HCT116 (cell line): ENCODE data around the gene SLC6A13. TPM values are rescaled to one million over a fixed set of nuclear protein-coding genes. Genes with fewer than 3 reads are reported as not detected.

Source experiments
- ATAC-seq: fragments of 200-7000 bp; cut with Tn5 transposase; 2 replicates; pipeline ENCODE4 v1.9.1; 2020; ENCODE audit warnings: mild to moderate bottlenecking, moderate library complexity
- BruUV-seq: library from RNA; stranded (reverse); fragments of 400-500 nt; replicated peaks from 2 replicates; lab custom pipeline; 2021; lab: Mats Ljungman, UMichigan
- CTCF ChIA-PET: fragments of 300-600 bp; sonication (Branson Sonifier 250); formaldehyde crosslinking; loops from one replicate; lab custom pipeline; 2021; ENCODE audit warnings: antibody characterized with exemption; lab: Charles Lee
- POLR2A ChIA-PET: fragments of 300-600, 350-600 bp; sonication (Branson Sonifier 250); formaldehyde crosslinking; loops from one replicate; lab custom pipeline; 2021; ENCODE audit warnings: antibody characterized with exemption; lab: Charles Lee
- RAD21 ChIA-PET, 2 experiments: fragments of 300-600 bp; sonication (Branson Sonifier 250); formaldehyde crosslinking; loops; one replicate each; lab custom pipeline; 2023; ENCODE audit warnings: low total read pairs in 2 of 2; ENCODE audit not compliant: uncharacterized antibody in 2 of 2, unreplicated experiment in 2 of 2, low non-redundant PET in 1 of 2; lab: Charles Lee
- DNase-seq: peaks from one replicate; pipeline ENCODE4 v3.0.0-alpha.2; 2010; ENCODE audit warnings: low read depth, low spot score
- H2AFZ ChIP-seq: fragments of 200-600 bp; shearing (Covaris generic), sonication (generic); 2 replicates; pipeline ENCODE4 v1.6.1; 2017; ENCODE audit warnings: low read depth, mixed run types, mixed read lengths, antibody characterized with exemption, low read length; ENCODE audit not compliant: poor library complexity, severe bottlenecking
- H3K27ac ChIP-seq: 2 replicates; pipeline ENCODE4 v1.5.1; 2012; ENCODE audit warnings: low read depth, low read length
- H3K27me3 ChIP-seq: fragments of 200-600 bp; sonication (generic); 2 replicates; pipeline ENCODE4 v1.6.1; 2016; ENCODE audit warnings: mixed run types, low read length, mixed read lengths; ENCODE audit not compliant: insufficient read depth
- H3K36me3 ChIP-seq, 2 experiments: fragments of 200-500 bp in 1 of 2; fragments of 200-600 bp in 1 of 2; sonication (Bioruptor generic) in 1 of 2; sonication (generic) in 1 of 2; 2 replicates each; pipeline versions ENCODE4 v1.5.1 to v1.6.1; 2014 to 2016; ENCODE audit warnings: low read length in 2 of 2, inconsistent platforms in 1 of 2, mixed read lengths in 1 of 2, mixed run types in 1 of 2; ENCODE audit not compliant: insufficient read depth in 2 of 2, control insufficient read depth in 1 of 2
- H3K4me1 ChIP-seq, 2 experiments: fragments of 200-600 bp in 1 of 2; sonication (generic) in 1 of 2; 2 replicates each; pipeline versions ENCODE4 v1.5.1 to v1.6.1; 2012 to 2017; ENCODE audit warnings: low read length in 2 of 2, inconsistent platforms in 1 of 2, mild to moderate bottlenecking in 1 of 2, mixed read lengths in 1 of 2, mixed run types in 1 of 2, moderate library complexity in 1 of 2; ENCODE audit not compliant: insufficient read depth in 2 of 2, control insufficient read depth in 1 of 2
- H3K4me2 ChIP-seq: fragments of 200-600 bp; sonication (generic); 2 replicates; pipeline ENCODE4 v1.6.1; 2017; ENCODE audit warnings: mixed run types, low read length, mixed read lengths
- H3K4me3 ChIP-seq, 2 experiments: fragments of 200-600 bp in 1 of 2; sonication (generic) in 1 of 2; replicated peaks in 1 of 2; 2 replicates each; pipeline ENCODE4 v1.5.1; 2011 to 2016; ENCODE audit warnings: low read length in 2 of 2, control low read depth in 1 of 2, low read depth in 1 of 2, mild to moderate bottlenecking in 1 of 2, mixed read lengths in 1 of 2, mixed run types in 1 of 2
- H3K79me2 ChIP-seq: fragments of 200-600 bp; sonication (generic); 2 replicates; pipeline ENCODE4 v1.6.1; 2017; ENCODE audit warnings: mild to moderate bottlenecking, mixed run types, low read length, moderate library complexity, mixed read lengths; ENCODE audit not compliant: insufficient read depth
- H3K9ac ChIP-seq: fragments of 200-600 bp; sonication (generic); 2 replicates; pipeline ENCODE4 v1.6.1; 2016; ENCODE audit warnings: low read length, mixed read lengths
- H3K9me2 ChIP-seq: fragments of 200-600 bp; sonication (generic), shearing (Covaris generic); 2 replicates; pipeline ENCODE4 v1.6.1; 2017; ENCODE audit warnings: mixed run types, mild to moderate bottlenecking, moderate library complexity; ENCODE audit not compliant: insufficient read depth
- H3K9me3 ChIP-seq, 2 experiments: fragments of 200-500 bp in 1 of 2; fragments of 200-600 bp in 1 of 2; sonication (Bioruptor generic) in 1 of 2; sonication (generic) in 1 of 2; 2 replicates each; pipeline ENCODE4 v1.6.1; 2014 to 2017; ENCODE audit warnings: low read length in 2 of 2, mixed read lengths in 2 of 2, inconsistent platforms in 1 of 2, low read depth in 1 of 2, mild to moderate bottlenecking in 1 of 2, mixed run types in 1 of 2, moderate library complexity in 1 of 2; ENCODE audit not compliant: control insufficient read depth in 1 of 2, insufficient read depth in 1 of 2
- H4K20me1 ChIP-seq: fragments of 200-600 bp; sonication (generic), shearing (Covaris generic); 2 replicates; pipeline ENCODE4 v1.6.1; 2017; ENCODE audit warnings: mixed run types, mild to moderate bottlenecking, moderate library complexity; ENCODE audit not compliant: insufficient read depth
- CBX3 ChIP-seq: IDR thresholded peaks from 2 replicates; pipeline ENCODE4 v1.6.1; 2012; ENCODE audit warnings: low read depth
- CEBPB ChIP-seq: IDR thresholded peaks from 2 replicates; pipeline ENCODE4 v1.6.1; 2012; ENCODE audit warnings: low read depth
- EGR1 ChIP-seq: IDR thresholded peaks from 2 replicates; pipeline ENCODE4 v1.6.1; 2012; ENCODE audit warnings: low read depth
- EZH2 ChIP-seq: fragments of 200-600 bp; sonication (generic); IDR thresholded peaks from 2 replicates; pipeline ENCODE4 v1.6.1; 2017; ENCODE audit warnings: antibody characterized with exemption, mixed run types
- FOSL1 ChIP-seq: IDR thresholded peaks from 2 replicates; pipeline ENCODE4 v1.6.1; 2012; ENCODE audit warnings: low read depth
- JUND ChIP-seq: IDR thresholded peaks from 2 replicates; pipeline ENCODE4 v1.6.1; 2012
- POLR2A ChIP-seq: IDR thresholded peaks from 2 replicates; pipeline ENCODE4 v1.7.0; 2011; ENCODE audit warnings: borderline replicate concordance; ENCODE audit not compliant: insufficient read depth, insufficient read length; ENCODE audit errors: extremely low read depth
- RAD21 ChIP-seq: IDR thresholded peaks from 2 replicates; pipeline ENCODE4 v1.6.1; 2012; ENCODE audit warnings: low read depth, mild to moderate bottlenecking
- SIN3A ChIP-seq: IDR thresholded peaks from 2 replicates; pipeline ENCODE4 v1.6.1; 2012; ENCODE audit warnings: low read depth
- SP1 ChIP-seq: IDR thresholded peaks from 2 replicates; pipeline ENCODE4 v1.6.1; 2012; ENCODE audit warnings: low read depth
- SRF ChIP-seq: IDR thresholded peaks from 2 replicates; pipeline ENCODE4 v1.6.1; 2012; ENCODE audit warnings: low read depth
- TCF7L2 ChIP-seq: IDR thresholded peaks from 2 replicates; pipeline ENCODE4 v1.7.0; 2011; ENCODE audit warnings: borderline replicate concordance, inconsistent platforms; ENCODE audit not compliant: insufficient read depth, insufficient read length; ENCODE audit errors: extremely low read depth
- intact Hi-C: fragments of 100-400 bp; cut with micrococcal nuclease; formaldehyde crosslinking; loops from 2 replicates; pipeline ENCODE4 v1.10.0; 2022
- total RNA-seq: library from RNA; stranded (reverse); gene quantifications from one replicate; pipeline ENCODE4 v1.2.1, GENCODE V29; 2021; ENCODE audit not compliant: unreplicated experiment
- TF ChIP-seq, protein P1 (sequence below): IDR thresholded peaks from 2 replicates; pipeline ENCODE4 v1.6.1; 2012
- TF ChIP-seq, protein P2 (sequence below): IDR thresholded peaks from 2 replicates; pipeline ENCODE4 v1.6.1; 2011; ENCODE audit warnings: mild to moderate bottlenecking, low read length, moderate library complexity; ENCODE audit not compliant: insufficient replicate concordance; ENCODE audit errors: extremely low read depth

SLC6A13 gene
- total RNA-seq, 1 experiment from 2014 or later: 0.39 TPM

DNA sequence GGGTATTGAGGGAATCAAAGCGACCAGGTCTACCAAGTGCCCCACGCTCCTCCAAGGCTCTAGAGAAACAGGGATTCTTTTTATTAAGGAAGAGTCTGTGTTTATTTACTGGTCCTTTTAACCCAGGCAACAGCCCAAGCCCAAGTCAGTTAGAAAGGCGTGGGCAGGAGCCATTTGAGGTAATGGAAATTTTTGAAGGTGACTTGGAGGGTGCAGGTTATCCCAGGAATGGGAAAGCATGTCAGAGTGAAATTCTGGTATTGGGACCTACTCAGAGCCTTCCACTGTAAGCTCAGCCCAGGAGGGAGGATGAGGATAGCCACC lies 51.5 kb downstream of the SLC6A13 start:
- no TSS peak for BruUV-seq

More for the DNA sequence above, 51.5 kb downstream of the SLC6A13 start:
- CTCF ChIA-PET: interaction anchor here (1.3 kb wide), 1 partner anchor 9 kb away, joined by 7 read pairs; no protein-coding TSS in a partner anchor
- Histone ChIP-seq H4K20me1 (no peaks in the 10 kb centered on the region), H3K27ac (no peak overlapping the region), H3K4me1 (no peaks in the 10 kb centered on the region), H3K36me3 (no peaks in the 10 kb centered on the region), H3K4me2 (no peak overlapping the region), H3K9me3 (no peaks in the 10 kb centered on the region), H2AFZ (no peak overlapping the region), H3K27me3 (no peaks in the 10 kb centered on the region; the same call in 1 of the 2 replicates), H3K4me3 (no peak overlapping the region), H3K9me2 (no peaks in the 10 kb centered on the region), H3K9ac (no peak overlapping the region), H3K79me2 (no peaks in the 10 kb centered on the region)
- TF ChIP-seq RAD21: no peak
- no peak for TF ChIP-seq TCF7L2
- no peak for TF ChIP-seq SIN3A
- TF ChIP-seq EGR1: no peak
- no peak for TF ChIP-seq CBX3
- TF ChIP-seq, protein P1, sequence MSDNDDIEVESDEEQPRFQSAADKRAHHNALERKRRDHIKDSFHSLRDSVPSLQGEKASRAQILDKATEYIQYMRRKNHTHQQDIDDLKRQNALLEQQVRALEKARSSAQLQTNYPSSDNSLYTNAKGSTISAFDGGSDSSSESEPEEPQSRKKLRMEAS: no peak
- TF ChIP-seq POLR2A: no peak
- no peak for TF ChIP-seq SP1
- no peak for TF ChIP-seq JUND
- TF ChIP-seq CEBPB: no peak
- TF ChIP-seq FOSL1: no peak
- no peak for TF ChIP-seq EZH2
- TF ChIP-seq, protein P2, sequence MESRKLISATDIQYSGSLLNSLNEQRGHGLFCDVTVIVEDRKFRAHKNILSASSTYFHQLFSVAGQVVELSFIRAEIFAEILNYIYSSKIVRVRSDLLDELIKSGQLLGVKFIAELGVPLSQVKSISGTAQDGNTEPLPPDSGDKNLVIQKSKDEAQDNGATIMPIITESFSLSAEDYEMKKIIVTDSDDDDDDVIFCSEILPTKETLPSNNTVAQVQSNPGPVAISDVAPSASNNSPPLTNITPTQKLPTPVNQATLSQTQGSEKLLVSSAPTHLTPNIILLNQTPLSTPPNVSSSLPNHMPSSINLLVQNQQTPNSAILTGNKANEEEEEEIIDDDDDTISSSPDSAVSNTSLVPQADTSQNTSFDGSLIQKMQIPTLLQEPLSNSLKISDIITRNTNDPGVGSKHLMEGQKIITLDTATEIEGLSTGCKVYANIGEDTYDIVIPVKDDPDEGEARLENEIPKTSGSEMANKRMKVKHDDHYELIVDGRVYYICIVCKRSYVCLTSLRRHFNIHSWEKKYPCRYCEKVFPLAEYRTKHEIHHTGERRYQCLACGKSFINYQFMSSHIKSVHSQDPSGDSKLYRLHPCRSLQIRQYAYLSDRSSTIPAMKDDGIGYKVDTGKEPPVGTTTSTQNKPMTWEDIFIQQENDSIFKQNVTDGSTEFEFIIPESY: no peak
- no peak for TF ChIP-seq SRF
- intact Hi-C loops: no loop called here
- RAD21 ChIA-PET: no interaction called here
- POLR2A ChIA-PET: no interaction called here
- DNase-seq (no peak), ATAC-seq (no peak)
